Raji (cell line): ENCODE data around the gene TMEM26.

Experiments
- POLR2A ChIP-seq: IDR thresholded peaks from 2 replicates; pipeline ENCODE4 v1.6.1; 2011; ENCODE audit warnings: low read depth, low read length, control low read depth; ENCODE audit not compliant: insufficient read depth

The TMEM26 gene

DNA sequence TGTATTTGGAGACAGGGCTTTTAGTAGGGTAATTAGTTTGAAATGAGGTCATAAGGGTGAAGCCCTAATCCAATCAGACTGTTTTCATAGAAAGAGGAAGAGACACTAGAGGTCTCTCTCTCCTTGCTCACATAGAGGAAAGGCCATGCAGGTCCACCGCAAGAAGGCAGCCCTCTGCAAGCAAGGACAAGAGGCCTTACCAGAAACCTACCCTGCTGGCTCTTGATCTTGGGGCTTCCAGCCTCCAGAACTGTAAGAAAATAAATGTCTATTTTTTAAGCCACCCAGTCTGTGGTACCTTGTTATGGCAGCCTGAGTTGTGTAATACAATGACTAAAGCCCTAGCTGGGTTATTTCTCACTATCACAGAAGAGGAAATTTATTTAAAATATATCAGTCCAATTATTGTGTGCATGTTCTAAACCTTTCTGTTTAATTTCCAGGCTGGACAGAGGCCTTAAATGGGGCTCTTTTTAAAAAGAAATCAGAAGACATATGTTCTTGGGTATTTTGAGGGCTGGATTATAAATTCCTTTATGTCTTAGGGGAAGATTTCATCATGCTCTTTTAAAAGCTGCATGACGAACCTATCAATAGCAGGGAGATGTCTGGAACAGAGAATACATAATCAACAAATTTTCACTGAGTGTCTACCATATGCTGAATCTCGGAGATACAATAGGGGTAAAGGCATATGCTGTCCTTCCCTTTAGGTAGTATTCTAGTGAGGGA lies 12.9 kb upstream of the TMEM26 start:
- TF ChIP-seq POLR2A, result no peak

GRCh38 chr10:61465171-61465496 lies 12.0 kb upstream of the TMEM26 start:
- no peak for TF ChIP-seq POLR2A

- no peak for TF ChIP-seq POLR2A
Measured at GRCh38 chr10:61464461-61465170, 11.4 kb upstream of the TMEM26 start.

- no peak for TF ChIP-seq POLR2A
Measured at GRCh38 chr10:61463035-61463909, 10.1 kb upstream of the TMEM26 start.

DNA sequence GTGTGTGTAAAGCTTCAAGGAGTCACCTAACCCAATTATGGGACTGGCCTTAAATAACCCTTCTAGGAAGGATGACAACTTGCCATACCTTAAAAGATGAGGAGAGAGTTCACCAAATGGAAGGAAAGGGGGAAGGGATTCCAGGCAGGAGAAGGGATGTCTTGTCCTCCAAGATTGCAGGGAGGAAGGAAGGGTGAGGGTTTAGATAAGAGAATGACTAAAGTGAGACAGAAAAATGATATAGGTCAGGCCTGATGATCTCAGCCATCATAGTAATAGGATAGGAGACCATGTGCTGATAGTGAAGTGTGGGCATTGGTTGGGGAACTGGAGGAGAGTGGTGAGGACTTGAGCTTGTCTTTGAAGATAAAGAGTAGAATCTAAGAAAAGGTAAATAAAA lies 7.7 kb upstream of the TMEM26 start:
- no peak for TF ChIP-seq POLR2A

DNA sequence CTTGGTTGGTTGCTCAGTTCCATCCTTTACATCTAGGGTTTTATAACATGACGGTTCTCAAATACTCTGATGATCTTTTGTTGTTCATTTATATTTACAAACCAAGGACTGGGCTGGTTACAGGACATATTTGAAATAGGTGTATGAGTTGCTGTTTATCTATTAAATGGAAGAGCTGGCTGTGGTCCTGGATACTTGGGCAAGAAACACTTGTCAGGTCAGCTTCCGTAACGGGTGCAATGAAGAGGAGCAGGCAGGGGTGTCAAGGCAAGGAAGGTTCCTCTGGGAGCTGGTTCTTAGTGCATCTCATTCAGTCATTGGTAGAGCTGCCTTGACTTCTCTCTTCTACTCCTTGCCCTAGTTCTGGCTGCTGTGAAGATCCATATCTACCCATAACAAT lies 4.8 kb upstream of the TMEM26 start:
- no peak for TF ChIP-seq POLR2A

GRCh38 chr10:61456095-61456789 lies 3.1 kb upstream of the TMEM26 start:
- no peak for TF ChIP-seq POLR2A

- TF ChIP-seq POLR2A, result no peak
Measured at GRCh38 chr10:61455656-61456055, 2.5 kb upstream of the TMEM26 start.

- TF ChIP-seq POLR2A, result no peak
Measured at GRCh38 chr10:61454541-61454940, 1.4 kb upstream of the TMEM26 start.

DNA sequence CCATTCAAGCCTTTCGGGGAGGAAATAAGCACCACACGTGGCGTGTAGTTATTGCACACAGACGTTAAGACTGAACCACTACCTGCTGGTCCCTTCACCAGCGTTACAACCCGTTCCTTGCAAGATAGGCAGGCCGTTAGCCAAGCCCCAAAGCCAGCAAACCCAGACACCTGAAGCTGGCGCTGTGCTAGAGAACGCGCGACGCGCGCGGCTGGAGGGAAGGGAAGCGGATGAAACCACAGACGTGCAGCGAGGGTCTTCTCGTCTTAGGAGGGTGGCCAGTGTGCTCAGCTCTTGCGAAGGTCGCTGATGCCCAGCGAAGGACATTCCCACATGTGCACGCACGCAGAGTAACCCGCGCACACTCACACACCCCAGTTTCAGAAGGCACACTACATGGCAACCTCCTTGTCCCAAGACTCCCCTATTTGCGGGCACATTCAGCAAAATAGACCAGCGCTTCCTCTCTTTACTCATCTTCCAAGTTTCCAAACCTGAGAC lies 980 bp downstream of the TMEM26 start:
- no peak for TF ChIP-seq POLR2A

GRCh38 chr10:61451357-61451756 lies 1.8 kb downstream of the TMEM26 start:
- no peak for TF ChIP-seq POLR2A

GRCh38 chr10:61448841-61449600 lies 4.2 kb downstream of the TMEM26 start:
- no peak for TF ChIP-seq POLR2A

GRCh38 chr10:61448091-61448490 lies 5.1 kb downstream of the TMEM26 start:
- no peak for TF ChIP-seq POLR2A

DNA sequence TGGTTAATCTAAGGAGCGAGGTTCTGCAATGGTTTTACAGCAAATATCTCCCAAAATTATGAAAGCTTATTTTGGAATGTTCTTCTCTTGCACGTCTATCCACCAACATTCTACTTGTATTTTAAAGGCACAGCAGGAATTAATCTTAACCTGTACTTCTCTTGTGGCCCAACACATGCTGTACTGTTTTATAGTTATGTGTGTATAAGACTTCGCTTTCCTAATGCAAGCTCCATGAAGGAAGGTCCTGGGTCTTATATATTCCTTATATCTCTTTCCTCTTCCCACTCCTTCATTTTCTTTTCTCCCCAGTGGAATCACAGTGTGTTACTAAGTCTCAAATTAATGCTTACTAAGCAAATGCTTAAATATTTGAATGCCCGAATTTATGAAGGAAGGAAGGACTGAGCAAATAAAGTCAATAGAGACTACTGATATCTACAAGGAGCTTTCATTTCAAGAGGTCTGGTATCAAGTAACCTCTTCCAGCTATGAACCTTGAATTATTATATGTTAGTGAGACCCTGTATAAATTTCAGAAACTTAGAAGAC lies 14.0 kb downstream of the TMEM26 start:
- no peak for TF ChIP-seq POLR2A
